Left renal pelvis (tissue), 4 donors: ENCODE measurements around the gene UNC5C. TPM values are rescaled to one million over a fixed set of nuclear protein-coding genes. Genes with fewer than 3 reads are reported as not detected.

Experiments
- DNase-seq, 4 donors: peaks; one replicate each; pipeline ENCODE4 v3.0.0-alpha.2; 2013; ENCODE audit warnings: low read depth in 4 of 4, low spot score in 3 of 4
- polyA plus RNA-seq, 4 donors: library from polyadenylated mRNA; unstranded; fragments of 120-200 nt; gene quantifications; one replicate each; pipeline ENCODE4 v1.2.1, GENCODE V29; 2013; ENCODE audit not compliant: insufficient read length in 4 of 4

UNC5C gene
- polyA plus RNA-seq, 4 donors = 20.8 to 39.8 (median 37.4) TPM

DNA sequence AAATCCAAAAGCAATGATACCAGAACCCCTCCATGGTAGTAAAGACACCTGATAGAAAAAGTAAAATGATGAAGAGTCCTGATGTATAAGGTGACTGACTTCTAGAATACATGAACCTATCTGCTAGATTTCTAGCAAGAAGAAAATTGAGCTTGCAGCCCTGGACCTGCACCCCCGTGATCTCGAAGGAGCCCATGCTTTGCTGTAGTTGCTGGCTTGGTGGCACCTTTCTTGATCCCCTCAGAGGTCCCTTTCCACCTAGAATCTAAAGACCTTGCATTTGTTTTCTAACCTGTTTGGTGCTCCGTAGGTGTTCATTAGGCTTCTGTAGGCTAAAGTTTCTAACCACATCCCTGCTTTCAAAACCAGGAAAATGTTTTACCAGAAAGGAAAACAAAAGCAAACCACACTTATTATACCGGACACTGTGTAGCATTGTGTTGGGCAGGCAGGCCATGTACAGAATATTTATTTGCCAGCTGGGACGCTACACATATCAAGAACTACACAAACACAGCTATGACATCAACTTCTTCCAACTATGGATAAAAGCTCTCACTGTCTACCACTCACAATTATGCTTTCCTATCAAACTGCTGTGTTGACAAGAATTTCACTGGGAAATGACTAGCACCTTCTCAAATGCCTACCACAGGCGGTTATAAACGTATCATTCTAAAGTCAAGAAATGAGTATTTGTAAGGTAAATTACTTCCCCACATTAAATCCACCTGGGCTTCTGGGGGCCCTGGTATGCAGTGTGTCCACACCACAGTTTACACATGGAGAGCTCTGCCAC, 316.2 kb downstream of the UNC5C start:
- DNase-seq = no peak

DNA sequence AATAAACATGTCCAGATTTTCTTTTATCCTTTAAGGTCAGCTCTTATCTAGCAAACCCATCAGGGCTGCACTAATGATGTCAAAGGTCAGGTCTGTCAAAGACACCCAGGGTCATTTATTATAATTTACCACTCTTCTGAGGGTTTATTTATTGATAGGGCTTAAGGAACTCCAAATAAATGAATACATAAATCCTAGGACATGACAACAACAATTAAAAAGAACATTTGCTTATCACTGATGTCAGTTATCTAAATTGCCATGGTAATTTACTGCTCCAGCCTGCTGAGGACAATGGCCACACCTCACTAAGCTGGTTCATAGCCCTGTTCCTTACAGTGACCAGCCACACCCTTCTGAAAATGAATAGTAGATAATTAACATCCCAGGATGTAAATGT, 317.1 kb downstream of the UNC5C start:
- DNase-seq = no peak

DNA sequence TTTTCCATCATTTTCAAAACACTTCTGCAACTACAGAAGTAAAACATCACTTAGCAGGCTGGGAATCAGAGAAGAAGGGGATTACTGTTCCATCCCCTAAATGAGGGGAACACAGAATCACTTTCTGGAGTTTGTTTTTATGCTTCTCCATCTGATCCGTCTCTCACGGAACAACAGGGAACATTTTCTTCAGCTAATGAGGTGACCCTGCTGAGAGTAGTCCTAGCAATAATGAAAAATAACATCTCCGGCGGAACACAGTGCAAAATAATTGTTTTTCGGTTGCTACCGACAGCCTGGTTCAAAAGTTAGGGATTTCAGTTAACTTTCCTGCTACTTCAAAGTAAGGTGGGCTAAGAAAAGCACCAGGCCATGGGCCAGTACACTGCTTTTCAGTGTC, 322.9 kb downstream of the UNC5C start:
- DNase-seq = no peak

DNA sequence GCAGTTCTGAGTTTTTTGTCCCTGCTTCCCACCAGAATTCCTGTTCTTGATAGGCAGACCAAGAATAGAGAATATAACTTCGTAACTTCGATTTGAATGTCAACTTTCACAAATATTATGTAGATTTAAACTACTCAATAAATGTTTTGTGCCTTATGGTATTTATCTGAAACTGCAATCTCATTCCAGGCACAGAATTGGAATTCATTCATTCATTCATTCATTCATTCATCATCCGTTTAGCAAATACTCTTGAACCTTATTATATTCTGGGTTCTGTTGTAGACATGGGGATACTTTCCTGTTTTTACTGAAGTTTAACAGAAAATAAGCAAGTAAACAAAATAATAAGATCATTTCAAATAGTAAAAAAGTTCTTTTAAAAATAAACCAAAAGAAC, 324.4 kb downstream of the UNC5C start:
- DNase-seq = no peak

DNA sequence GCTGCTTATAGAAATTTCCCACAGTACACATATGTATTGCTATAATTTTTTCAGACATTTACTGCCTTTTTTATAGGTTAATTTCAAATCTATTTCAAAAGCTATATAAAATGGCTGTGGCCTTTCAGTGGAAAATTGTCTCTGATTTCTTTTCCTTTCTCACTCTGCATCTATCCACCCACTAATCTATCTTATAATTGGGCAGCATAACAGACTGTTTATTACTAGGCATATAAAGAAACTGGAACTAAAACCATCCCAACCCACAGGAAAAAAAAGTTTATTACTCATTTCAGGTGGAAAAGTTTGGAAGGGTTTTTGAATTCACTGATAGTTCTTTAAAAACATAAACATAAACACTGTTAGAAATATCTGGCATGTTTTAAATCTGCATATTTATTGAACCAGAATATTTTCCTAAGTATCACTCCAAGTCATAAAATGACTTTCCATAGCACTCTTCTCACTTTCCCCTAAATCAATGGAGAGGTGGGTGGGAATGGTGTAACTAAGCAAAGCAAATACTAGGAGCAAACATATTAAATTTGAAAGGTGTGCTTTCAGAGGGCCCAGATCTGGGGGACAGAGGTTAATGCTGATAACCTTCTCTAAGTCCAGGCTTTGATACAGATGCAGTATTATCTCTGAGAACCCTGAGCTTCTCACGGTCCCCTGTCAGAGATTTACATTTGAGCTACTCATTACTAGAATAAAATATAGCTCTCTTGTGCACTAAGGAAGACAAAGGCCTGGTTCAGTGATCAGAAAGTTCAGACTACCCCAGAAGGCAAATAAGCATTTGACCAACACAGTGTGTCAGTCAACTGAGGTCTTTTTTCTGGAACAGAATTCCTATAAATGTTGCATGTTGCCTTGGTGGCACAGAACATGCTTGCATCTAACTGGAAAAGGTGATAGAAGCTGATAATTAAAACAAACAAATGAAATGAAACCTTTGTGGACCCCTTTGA, 328.3 kb downstream of the UNC5C start:
- no peak for DNase-seq

DNA sequence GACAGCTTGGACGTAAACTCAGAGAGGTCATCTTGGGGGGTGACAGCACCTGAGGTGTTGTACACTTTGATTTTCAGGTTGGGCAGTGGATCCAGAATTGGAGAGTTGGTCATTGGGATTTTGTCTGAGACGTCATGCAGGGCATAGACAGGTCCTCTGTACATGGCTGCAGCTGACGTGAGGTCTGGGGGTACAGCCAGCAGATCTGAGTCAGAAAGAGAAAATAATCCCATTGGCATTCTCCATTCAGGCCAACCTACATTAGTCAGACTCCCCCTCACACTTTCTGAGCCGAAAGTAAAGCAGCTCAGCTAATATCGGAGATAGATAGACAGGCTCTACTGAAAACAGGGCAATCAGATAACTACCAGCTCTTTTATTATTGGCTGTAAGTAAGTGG, 329.7 kb downstream of the UNC5C start:
- DNase-seq = no peak

DNA sequence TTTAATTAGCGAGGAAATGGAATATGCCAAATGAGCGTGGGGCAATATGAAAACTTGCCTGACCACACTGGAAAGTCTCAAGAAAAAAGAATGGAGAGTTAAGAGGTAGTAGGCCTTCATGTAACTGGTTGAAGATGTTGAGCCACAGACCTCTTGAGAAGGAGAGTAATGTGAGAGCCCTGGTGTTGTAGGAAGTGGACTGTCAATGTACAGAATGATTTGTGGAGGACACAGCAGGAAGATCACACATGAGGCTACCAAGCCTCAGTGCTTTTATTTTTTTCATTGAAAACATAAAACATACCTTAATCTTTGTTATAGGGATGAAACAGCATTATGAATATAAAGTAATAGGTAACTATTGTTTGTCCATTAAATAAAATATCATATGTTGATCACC, 331.6 kb downstream of the UNC5C start:
- no peak for DNase-seq

DNA sequence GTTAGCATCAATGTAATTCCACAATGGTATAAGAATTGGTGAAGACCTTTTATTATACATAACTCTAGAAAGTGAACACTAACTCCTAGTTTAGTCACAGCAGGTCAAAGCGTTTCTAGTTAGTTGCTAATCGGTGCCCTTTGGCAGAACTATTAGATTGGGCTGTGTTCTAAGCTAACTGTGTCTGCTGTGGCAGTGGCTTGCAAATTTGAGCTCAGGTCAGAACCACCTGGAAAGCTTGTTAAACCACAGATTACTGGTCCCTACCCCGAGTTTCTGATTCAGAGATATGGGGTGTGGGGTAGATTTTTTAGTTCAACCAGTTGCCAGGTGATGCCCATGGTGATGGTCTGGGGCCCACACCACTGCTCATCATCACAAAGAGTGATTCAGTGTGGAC, 332.1 kb downstream of the UNC5C start:
- DNase-seq = no peak

DNA sequence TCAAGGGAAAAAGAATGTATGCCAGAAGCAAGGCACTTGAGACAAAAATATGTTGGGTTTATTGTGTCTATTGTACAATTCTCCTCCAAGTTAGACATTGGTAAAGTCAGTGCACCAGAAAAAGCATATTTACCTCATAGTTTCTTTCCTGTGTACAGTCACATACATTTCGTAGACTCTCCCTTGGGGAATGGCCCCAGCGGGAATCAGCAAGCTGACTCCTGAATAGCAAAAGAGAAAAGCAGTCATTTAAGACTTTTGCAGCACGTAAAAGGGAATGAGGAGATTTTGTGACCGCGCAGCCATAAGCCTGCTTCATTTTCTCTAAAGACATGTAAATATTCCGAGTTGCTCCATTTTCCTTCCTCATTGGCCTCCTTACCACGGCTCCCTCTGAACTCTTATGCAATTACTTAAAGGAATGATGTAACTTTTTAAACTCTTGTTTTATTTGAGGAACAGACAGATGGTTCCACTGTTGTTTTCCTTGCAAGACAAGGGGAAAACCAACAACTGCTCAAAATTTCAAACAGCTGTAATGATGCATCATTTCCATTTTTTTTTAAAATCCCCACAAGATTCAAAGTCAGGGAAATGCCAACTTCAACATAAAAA, 332.7 kb downstream of the UNC5C start:
- no peak for DNase-seq

DNA sequence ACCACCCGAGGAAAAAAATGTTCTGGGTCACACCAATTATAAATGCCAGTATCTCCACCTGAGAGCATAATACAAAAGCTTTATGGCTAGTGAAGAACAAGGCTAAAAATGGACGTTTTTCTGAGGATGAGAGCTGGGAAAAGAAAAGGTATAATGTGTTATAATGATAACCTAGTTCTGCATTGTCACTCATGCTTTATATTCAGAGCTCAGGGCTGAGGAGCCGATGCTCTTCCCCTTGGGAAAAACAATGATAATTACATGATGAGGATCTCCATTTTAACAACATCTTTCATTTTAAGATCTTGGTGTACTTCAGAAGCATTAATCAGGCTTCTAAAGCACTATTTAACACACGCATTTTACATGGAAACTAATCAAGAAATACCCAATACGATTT, 333.7 kb downstream of the UNC5C start:
- no peak for DNase-seq

DNA sequence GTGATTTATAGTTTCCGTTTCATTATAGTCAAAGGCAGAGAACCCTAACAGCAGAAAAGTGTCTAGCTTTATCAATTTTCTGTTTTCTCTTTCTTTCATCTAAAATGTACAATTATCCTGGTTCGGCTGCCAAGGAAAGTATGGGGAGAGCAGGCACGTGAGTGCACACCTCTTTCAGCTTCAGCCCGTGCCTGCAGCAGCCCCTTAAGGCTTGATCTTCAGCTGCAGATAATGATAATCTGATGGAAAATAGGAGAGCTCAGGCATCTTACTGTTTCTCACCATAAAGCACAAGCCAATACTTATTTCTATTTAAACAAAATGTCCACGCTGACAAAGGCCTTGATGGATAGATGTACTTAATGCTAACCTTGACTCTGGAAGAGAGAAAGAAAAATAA, 334.4 kb downstream of the UNC5C start:
- DNase-seq = no peak

DNA sequence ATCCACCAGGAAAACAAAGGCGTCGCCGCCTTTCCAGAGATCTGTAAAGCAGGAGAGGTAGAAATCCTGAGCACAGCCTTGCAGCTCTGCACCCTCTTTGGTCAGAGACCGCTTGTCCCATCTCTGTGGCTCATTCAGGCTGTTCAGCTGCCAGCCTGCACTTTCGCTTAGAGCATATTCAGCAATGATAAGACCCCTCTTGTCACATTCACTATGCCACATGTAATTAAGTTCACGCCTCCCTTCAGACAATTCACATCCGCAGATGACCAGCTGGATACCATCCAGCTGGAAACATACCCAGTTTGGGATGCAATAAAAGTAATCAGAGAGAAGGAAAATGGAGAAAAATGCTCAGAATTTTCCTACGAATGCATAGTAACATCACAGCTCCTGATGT, 335.4 kb downstream of the UNC5C start:
- DNase-seq = no peak

DNA sequence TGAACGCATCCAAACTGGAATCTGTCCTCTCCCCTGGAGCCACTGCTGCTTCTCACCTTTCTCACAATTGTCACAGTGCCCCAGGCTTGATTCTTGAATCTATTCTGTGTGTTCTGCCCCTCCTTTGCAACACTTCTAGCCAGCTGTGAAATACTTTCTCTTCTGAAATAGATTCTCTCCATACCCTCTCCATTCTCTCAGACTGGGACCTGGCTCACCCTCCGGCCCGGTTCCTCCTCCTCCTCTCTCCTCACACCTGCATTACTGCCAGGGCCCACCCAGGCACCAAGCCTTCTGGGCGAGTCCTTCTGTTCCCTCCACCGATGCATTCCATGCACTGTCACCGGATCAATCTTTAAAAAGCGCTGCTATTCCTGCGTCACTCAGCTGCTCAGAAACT, 336.1 kb downstream of the UNC5C start:
- no peak for DNase-seq

DNA sequence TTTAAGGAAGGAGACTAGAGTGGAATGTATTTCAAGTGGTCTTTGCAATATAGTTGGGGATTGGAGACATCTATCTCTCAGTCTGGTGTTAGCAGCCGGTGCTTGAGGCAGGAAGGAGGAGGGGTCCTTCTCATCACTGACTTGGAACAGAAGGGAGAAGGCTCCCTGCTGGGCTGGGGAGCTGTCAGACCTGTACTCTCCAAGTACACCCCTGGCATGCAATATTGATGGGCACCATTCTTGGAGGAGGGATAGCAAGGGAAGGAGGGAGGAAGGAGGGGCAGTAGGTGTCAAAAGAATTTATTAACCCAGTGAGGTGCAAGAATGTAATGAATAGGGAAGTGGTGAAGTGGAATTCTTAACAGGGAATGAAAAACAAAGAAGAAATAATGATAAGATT, 338.8 kb downstream of the UNC5C start:
- no peak for DNase-seq

DNA sequence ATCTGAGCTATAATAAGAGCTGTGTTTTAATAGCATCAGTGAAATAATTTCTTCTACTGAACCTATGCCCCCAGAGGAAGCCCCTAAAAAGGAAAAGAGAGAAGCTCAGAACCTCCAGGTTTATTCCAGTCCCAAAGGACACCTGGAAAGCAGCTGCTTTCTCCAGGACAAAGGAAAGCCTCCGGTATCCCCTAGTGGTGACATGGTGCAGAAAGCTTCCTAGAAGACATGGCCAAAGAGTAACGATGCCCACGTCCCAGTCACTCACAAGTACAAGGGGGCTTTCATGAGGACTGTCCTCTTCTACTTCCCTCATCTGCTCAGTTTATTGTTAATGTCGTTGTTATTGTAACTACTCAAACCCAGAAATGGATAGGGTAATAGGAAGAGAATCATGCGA, 343.9 kb downstream of the UNC5C start:
- DNase-seq = no peak

DNA sequence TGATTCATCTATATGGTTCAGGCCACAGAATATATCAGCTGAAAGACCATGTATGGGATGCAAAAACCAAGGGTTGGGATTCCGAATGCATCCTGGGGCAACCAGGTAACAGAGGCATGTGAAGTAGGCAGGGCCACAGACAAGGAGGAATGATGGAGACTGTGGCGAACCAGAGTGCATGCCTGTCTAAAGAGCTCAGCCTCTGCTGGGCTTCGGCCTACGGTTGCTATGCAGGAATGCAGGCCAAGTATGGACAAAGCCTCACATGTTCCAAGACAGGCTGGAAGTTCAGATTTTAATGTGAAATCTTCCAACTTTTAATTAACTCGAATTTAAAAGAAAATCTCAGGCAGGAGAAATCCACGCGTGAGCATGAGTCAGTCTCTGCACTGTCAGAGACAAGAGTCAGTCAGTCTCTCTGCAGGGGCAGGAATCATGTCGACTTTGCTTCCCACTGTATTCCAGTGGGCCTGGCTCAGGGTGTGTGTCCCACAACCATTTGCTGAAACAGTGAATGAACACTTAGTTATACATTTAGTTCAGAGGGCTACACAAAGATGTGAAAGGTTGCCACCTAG, 344.4 kb downstream of the UNC5C start:
- DNase-seq = no peak

DNA sequence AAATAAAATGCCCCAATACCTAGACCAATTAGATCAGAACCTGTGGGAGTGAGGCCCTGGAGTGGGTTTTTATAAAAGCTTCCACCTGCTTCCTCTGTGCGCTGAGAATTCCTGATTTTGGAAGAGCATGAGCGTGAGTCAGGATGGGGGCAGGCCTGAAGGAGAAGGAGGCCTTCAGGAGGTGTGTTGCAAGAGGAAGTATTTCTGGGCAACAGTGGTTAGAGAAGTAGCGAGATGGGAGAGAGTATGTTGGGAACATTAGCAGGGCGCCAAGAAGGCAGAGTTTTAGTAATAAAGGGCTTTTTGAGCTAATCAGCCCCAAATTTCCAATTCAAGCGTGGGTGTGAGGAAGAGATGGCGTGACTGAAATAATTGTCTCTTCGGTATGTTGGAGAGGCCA, 349.8 kb downstream of the UNC5C start:
- no peak for DNase-seq

DNA sequence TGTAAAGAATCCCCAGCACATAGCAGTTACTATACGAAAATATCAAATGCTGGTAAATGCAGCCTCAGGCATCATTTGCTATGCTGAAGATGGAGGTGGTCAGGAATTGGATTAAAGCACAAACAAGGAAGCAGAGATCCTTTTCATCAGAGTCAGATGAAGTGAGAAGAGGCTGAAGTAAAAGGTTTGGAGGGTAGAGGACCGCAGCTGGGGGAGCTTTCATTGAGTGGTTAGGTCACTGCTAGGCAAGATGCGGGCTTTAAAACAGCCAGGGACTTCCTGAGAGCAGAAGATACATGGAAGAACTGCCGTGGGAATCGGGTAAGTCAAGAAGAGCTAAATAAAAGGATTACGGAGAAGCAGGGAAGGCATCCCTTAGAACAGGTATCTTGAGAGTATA, 351.4 kb downstream of the UNC5C start:
- no peak for DNase-seq

DNA sequence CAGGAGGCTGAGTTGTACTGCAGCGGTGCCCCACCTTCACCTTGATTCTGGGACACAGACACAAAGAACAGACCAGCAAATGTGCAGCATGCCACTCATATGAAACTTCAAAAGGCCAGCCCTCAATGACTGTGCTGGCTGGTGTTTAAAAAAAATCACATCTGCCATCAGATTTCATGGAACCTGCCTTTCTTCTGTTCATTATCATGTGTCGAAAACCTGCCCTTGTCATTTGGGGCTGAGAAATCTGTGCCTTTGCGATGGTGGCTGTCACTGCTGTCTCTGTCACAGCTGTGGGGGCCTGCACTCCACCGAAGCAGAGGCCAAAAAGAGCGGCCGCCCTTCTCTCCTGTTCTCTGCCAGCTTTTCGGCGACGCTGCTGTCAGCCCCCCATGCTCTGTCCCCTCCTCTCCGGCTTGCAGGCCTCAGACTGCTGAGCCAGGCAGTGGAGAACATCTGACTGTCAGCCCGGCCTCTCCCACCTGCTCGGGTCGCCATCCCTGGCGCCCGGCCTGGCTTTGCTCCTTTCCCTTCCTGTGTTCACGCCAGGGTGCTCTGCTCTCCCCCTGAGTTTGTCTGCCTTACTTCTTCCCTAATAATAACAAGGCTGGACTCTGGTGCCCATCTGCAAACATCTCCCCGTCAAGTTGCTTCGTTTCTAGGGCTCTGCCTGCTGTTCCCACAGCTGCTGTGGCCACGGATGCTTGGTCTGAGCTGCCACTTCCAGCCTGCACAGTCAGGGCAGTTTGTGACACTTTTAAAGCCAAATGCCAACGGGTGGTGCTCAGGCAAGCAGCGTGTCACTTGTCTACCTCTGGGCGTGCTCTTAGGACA, 355.2 kb downstream of the UNC5C start:
- no peak for DNase-seq

DNA sequence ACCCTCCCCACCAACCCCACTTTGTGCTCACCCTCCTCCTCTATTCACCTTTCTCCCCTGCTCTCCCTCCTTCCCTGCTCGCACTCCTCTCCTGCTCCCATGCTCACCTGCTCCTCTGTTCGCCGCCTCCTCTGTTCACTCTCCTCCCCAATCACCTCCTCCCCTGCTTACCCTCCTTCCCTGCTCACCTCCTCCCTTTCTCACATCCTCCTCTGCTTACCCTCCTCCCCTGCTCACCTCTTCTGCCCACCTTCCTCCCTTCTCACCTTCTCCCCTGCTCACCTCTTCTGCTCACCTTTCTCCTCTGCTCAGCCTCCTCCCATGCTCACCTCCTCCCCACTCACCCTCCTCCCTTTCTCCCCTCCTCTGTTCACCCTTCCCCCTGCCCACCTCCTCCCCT, 357.2 kb downstream of the UNC5C start:
- DNase-seq = no peak
